HEK293 (cell line): ENCODE measurements around the gene SLC3A2.

Experiments
- AEBP2 ChIP-seq: fragments of 450-650 bp; formaldehyde crosslinking; IDR thresholded peaks from 2 replicates; pipeline ENCODE4 v1.5.1; 2016; ENCODE audit warnings: missing biosample characterization, missing genetic modification characterization, borderline replicate concordance
- GFI1B ChIP-seq: fragments of 450-650 bp; formaldehyde crosslinking; IDR thresholded peaks from 2 replicates; pipeline ENCODE4 v1.5.1; 2016; ENCODE audit warnings: missing biosample characterization, missing genetic modification characterization
- HIC1 ChIP-seq: fragments of 450-650 bp; formaldehyde crosslinking; IDR thresholded peaks from 2 replicates; pipeline ENCODE4 v1.5.1; 2016; ENCODE audit warnings: missing biosample characterization, missing genetic modification characterization
- KLF1 ChIP-seq: fragments of 450-650 bp; formaldehyde crosslinking; IDR thresholded peaks from 2 replicates; pipeline ENCODE4 v1.5.1; 2016; ENCODE audit warnings: missing biosample characterization, missing genetic modification characterization
- KLF8 ChIP-seq: fragments of 450-650 bp; formaldehyde crosslinking; IDR thresholded peaks from 2 replicates; pipeline ENCODE4 v1.5.1; 2016; ENCODE audit warnings: missing biosample characterization, missing genetic modification characterization
- PRDM10 ChIP-seq: fragments of 450-650 bp; formaldehyde crosslinking; IDR thresholded peaks from 2 replicates; pipeline ENCODE4 v1.5.1; 2016; ENCODE audit warnings: missing biosample characterization, missing genetic modification characterization
- REPIN1 ChIP-seq: fragments of 450-650 bp; formaldehyde crosslinking; IDR thresholded peaks from 2 replicates; pipeline ENCODE4 v1.5.1; 2017; ENCODE audit warnings: missing biosample characterization, missing genetic modification characterization, low read depth
- YY2 ChIP-seq: fragments of 450-650 bp; formaldehyde crosslinking; IDR thresholded peaks from 2 replicates; pipeline ENCODE4 v1.5.1; 2016; ENCODE audit warnings: missing biosample characterization, missing genetic modification characterization
- ZBTB10 ChIP-seq: fragments of 450-650 bp; formaldehyde crosslinking; IDR thresholded peaks from 2 replicates; pipeline ENCODE4 v1.5.1; 2016; ENCODE audit warnings: missing biosample characterization, missing genetic modification characterization
- ZFHX2 ChIP-seq: fragments of 450-650 bp; formaldehyde crosslinking; conservative IDR thresholded peaks from 2 replicates; pipeline ENCODE4 v1.5.1; 2016; ENCODE audit warnings: missing biosample characterization, missing genetic modification characterization
- ZNF114 ChIP-seq: fragments of 450-650 bp; formaldehyde crosslinking; IDR thresholded peaks from 2 replicates; pipeline ENCODE4 v1.5.0; 2017; ENCODE audit warnings: missing biosample characterization, missing genetic modification characterization
- ZNF132 ChIP-seq: fragments of 450-650 bp; formaldehyde crosslinking; IDR thresholded peaks from 2 replicates; pipeline ENCODE4 v1.5.1; 2017; ENCODE audit warnings: missing biosample characterization, missing genetic modification characterization, borderline replicate concordance
- ZNF169 ChIP-seq: fragments of 450-650 bp; formaldehyde crosslinking; IDR thresholded peaks from 2 replicates; pipeline ENCODE4 v1.5.1; 2016; ENCODE audit warnings: missing biosample characterization, missing genetic modification characterization
- ZNF221 ChIP-seq: fragments of 450-650 bp; formaldehyde crosslinking; IDR thresholded peaks from 2 replicates; pipeline ENCODE4 v1.5.1; 2017; ENCODE audit warnings: missing biosample characterization, missing genetic modification characterization, borderline replicate concordance
- ZNF239 ChIP-seq: fragments of 450-650 bp; formaldehyde crosslinking; IDR thresholded peaks from 2 replicates; pipeline ENCODE4 v1.5.1; 2016; ENCODE audit warnings: missing biosample characterization, missing genetic modification characterization
- ZNF24 ChIP-seq: fragments of 450-650 bp; formaldehyde crosslinking; IDR thresholded peaks from 2 replicates; pipeline ENCODE4 v1.5.1; 2016; ENCODE audit warnings: missing biosample characterization, missing genetic modification characterization
- ZNF302 ChIP-seq: fragments of 450-650 bp; formaldehyde crosslinking; IDR thresholded peaks from 2 replicates; pipeline ENCODE4 v1.5.1; 2016; ENCODE audit warnings: missing biosample characterization, missing genetic modification characterization, low read depth
- ZNF37A ChIP-seq: fragments of 450-650 bp; IDR thresholded peaks from 2 replicates; pipeline ENCODE4 v1.5.1; 2018; ENCODE audit warnings: missing biosample characterization, missing genetic modification characterization
- ZNF426 ChIP-seq: fragments of 450-650 bp; formaldehyde crosslinking; IDR thresholded peaks from 2 replicates; pipeline ENCODE4 v1.5.1; 2017; ENCODE audit warnings: missing biosample characterization, missing genetic modification characterization, mild to moderate bottlenecking, inconsistent platforms, moderate library complexity
- ZNF501 ChIP-seq: fragments of 450-650 bp; formaldehyde crosslinking; IDR thresholded peaks from 2 replicates; pipeline ENCODE4 v1.5.1; 2016; ENCODE audit warnings: missing biosample characterization, missing genetic modification characterization
- ZNF521 ChIP-seq: fragments of 450-650 bp; formaldehyde crosslinking; IDR thresholded peaks from 2 replicates; pipeline ENCODE4 v1.5.1; 2017; ENCODE audit warnings: missing biosample characterization, mild to moderate bottlenecking, missing genetic modification characterization
- ZNF549 ChIP-seq: fragments of 450-650 bp; IDR thresholded peaks from 2 replicates; pipeline ENCODE4 v1.5.1; 2018; ENCODE audit warnings: missing biosample characterization, missing genetic modification characterization, mild to moderate bottlenecking, inconsistent platforms, moderate library complexity
- ZNF571 ChIP-seq: fragments of 450-650 bp; formaldehyde crosslinking; IDR thresholded peaks from 2 replicates; pipeline ENCODE4 v1.5.0; 2017; ENCODE audit warnings: missing biosample characterization, missing genetic modification characterization
- ZNF623 ChIP-seq: fragments of 450-650 bp; formaldehyde crosslinking; IDR thresholded peaks from 2 replicates; pipeline ENCODE4 v1.5.1; 2016; ENCODE audit warnings: missing biosample characterization, missing genetic modification characterization
- ZNF654 ChIP-seq: fragments of 450-650 bp; formaldehyde crosslinking; IDR thresholded peaks from 2 replicates; pipeline ENCODE4 v1.5.1; 2016; ENCODE audit warnings: low read depth, missing biosample characterization, missing genetic modification characterization
- ZNF791 ChIP-seq: fragments of 450-650 bp; formaldehyde crosslinking; IDR thresholded peaks from 2 replicates; pipeline ENCODE4 v1.5.1; 2016; ENCODE audit warnings: missing biosample characterization, missing genetic modification characterization

Gene SLC3A2

GRCh38 chr11:62841361-62842170 is 39.1 kb upstream of the SLC3A2 start (continued):
- TF ChIP-seq HIC1 (peak; percentile 44; the same call in 1 of the 2 replicates), ZNF302 (peak; percentile 48), PRDM10 (tag by site-specific recombination) (peak; percentile 90), ZNF571 (tag by site-specific recombination) (no peak), YY2 (peak; percentile 76), ZNF132 (tag by site-specific recombination) (no peak), KLF1 (tag by site-specific recombination) (peak; percentile 43), ZNF169 (peak; percentile 74; the same call in 1 of the 2 replicates), ZNF37A (no peak), REPIN1 (tag by site-specific recombination) (peak; percentile 99), GFI1B (tag by site-specific recombination) (peak; percentile 86), ZNF24 (tag by site-specific recombination) (peak; percentile 97), KLF8 (tag by site-specific recombination) (peak; percentile 92), ZFHX2 (tag by site-specific recombination) (0 out of 2 replicates have a peak, but pooled peaks have one; percentile 11), ZNF654 (tag by site-specific recombination) (peak; percentile 25), ZNF791 (tag by site-specific recombination) (no peak), ZNF221 (no peak), ZNF549 (no peak), ZNF501 (tag by site-specific recombination) (peak; percentile 96), ZNF623 (tag by site-specific recombination) (peak; percentile 52), AEBP2 (tag by site-specific recombination) (peak; percentile 86), ZNF521 (tag by site-specific recombination) (no peak), ZNF239 (tag by site-specific recombination) (peak; percentile 55), ZNF114 (no peak), ZNF426 (tag by site-specific recombination) (no peak), ZBTB10 (tag by site-specific recombination) (peak; percentile 89)
